CD8-positive, alpha-beta memory T cell (primary cell): ENCODE measurements around the gene PICK1. TPM values are rescaled to one million over a fixed set of nuclear protein-coding genes. Genes with fewer than 3 reads are reported as not detected.

Experiments
- CTCF ChIA-PET: fragments of 350-600 bp; sonication (Branson Sonifier 250); formaldehyde crosslinking; loops from one replicate; lab custom pipeline; 2021; ENCODE audit warnings: antibody characterized with exemption; lab: Charles Lee
- POLR2A ChIA-PET: fragments of 350-600 bp; sonication (Branson Sonifier 250); formaldehyde crosslinking; loops from one replicate; lab custom pipeline; 2021; ENCODE audit warnings: antibody characterized with exemption; lab: Charles Lee
- DNase-seq, 5 donors: peaks; one replicate each; pipeline versions ENCODE4 v3.0.0 to v3.0.0-alpha.2; 2020 to 2022; ENCODE audit warnings: mixed read lengths in 1 of 5
- H3K27ac ChIP-seq: one replicate; pipeline ENCODE4 v1.7.0; 2013; ENCODE audit warnings: low read depth, mild to moderate bottlenecking, low read length, moderate library complexity
- H3K27me3 ChIP-seq: 2 replicates; pipeline ENCODE4 v1.7.0; 2013; ENCODE audit warnings: low read length, mild to moderate bottlenecking; ENCODE audit not compliant: insufficient read depth, poor library complexity, severe bottlenecking
- H3K36me3 ChIP-seq: 2 replicates; pipeline ENCODE4 v1.7.0; 2013; ENCODE audit warnings: mild to moderate bottlenecking, low read length, moderate library complexity; ENCODE audit not compliant: insufficient read depth
- H3K4me1 ChIP-seq: 2 replicates; pipeline ENCODE4 v1.7.0; 2013; ENCODE audit warnings: mild to moderate bottlenecking, low read length, moderate library complexity; ENCODE audit not compliant: insufficient read depth
- H3K4me3 ChIP-seq: 2 replicates; pipeline ENCODE4 v1.7.0; 2013; ENCODE audit warnings: mild to moderate bottlenecking, low read length
- H3K9me3 ChIP-seq: 2 replicates; pipeline ENCODE4 v1.7.0; 2013; ENCODE audit warnings: mild to moderate bottlenecking, low read length
- H3K27ac Mint-ChIP-seq, 8 donors: one replicate each; pipeline ENCODE4 v1.8.0; 2020 to 2021; ENCODE audit warnings: mixed read lengths in 8 of 8, mild to moderate bottlenecking in 6 of 8, inconsistent platforms in 3 of 8, moderate library complexity in 3 of 8
- H3K27me3 Mint-ChIP-seq, 2 donors: one replicate each; pipeline ENCODE4 v1.8.0; 2020 to 2021; ENCODE audit warnings: mixed read lengths in 2 of 2, mild to moderate bottlenecking in 1 of 2, moderate library complexity in 1 of 2
- H3K36me3 Mint-ChIP-seq, 3 donors: one replicate each; pipeline ENCODE4 v1.8.0; 2020 to 2021; ENCODE audit warnings: mixed read lengths in 3 of 3, inconsistent platforms in 1 of 3, mild to moderate bottlenecking in 1 of 3
- H3K4me1 Mint-ChIP-seq, 3 donors: one replicate each; pipeline ENCODE4 v1.8.0; 2020 to 2021; ENCODE audit warnings: mixed read lengths in 3 of 3, inconsistent platforms in 1 of 3, mild to moderate bottlenecking in 1 of 3
- H3K4me3 Mint-ChIP-seq, 7 donors: one replicate each; pipeline ENCODE4 v1.8.0; 2020 to 2021; ENCODE audit warnings: mixed read lengths in 7 of 7, mild to moderate bottlenecking in 6 of 7, moderate library complexity in 4 of 7, inconsistent platforms in 2 of 7
- H3K9me3 Mint-ChIP-seq, 5 donors: one replicate each; pipeline ENCODE4 v1.8.0; 2020 to 2022; ENCODE audit warnings: mixed read lengths in 5 of 5, mild to moderate bottlenecking in 3 of 5, moderate library complexity in 2 of 5, inconsistent platforms in 1 of 5
- polyA plus RNA-seq: library from polyadenylated mRNA; unstranded; fragments of 300-500 nt; fragmentation: Illumina TruSeq; gene quantifications from one replicate; pipeline ENCODE4 v1.2.3, GENCODE V29; 2021
- total RNA-seq, 2 experiments: library from RNA; stranded (reverse); gene quantifications; one replicate each; pipeline ENCODE4 v1.2.3, GENCODE V29; 2021

The PICK1 gene
- total and polyA plus RNA-seq, 3 experiments from 2014 or later: 9.4 to 22.5 (median 21.0) TPM

DNA sequence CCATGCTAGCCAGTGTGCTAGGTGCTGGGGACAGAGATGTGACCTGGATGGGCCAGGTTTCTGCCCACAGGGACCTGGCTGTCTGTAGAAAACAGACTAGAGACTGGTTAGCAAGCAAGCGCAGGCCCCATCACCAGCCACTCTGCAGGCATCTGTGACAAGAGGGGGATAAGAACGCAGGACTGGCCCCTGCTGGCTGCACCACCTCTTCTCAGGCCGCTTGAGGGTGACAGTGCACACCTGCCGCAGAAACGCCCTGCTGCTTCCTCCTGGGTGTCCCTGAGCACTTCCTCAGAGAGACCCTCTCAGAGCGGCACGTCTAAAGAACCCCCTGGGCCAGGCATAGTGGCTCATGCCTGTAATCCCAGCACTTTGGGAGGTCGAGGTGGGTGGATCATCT is 5.9 kb upstream of the PICK1 start:
- Histone ChIP-seq H3K36me3 (no peaks in the 10 kb centered on the region), H3K27ac (no peak overlapping the region), H3K4me3 (no peak overlapping the region), H3K27me3 (no peaks in the 10 kb centered on the region), H3K4me1 (peaks cover 3% of the 10 kb centered on the region), H3K9me3 (no peaks in the 10 kb centered on the region)
- H3K4me3 Mint-ChIP-seq: no peak overlapping the region
- ChIA-PET POLR2A (no interaction called here), CTCF (interaction anchor here (1.2 to 2.4 kb wide), 9 partner anchors 13 to 299 kb away, joined by 4 to 20 read pairs (median 8); no protein-coding TSS in a partner anchor)
- no peaks in the 10 kb centered on the region for H3K9me3 Mint-ChIP-seq
- peaks cover 3 to 12% of the 10 kb centered on the region in 2 donors for H3K27me3 Mint-ChIP-seq
- H3K27ac Mint-ChIP-seq: no peak overlapping the region
- no peaks in the 10 kb centered on the region for H3K36me3 Mint-ChIP-seq
- peaks cover 3 to 5% (median 4%) of the 10 kb centered on the region in 3 donors for H3K4me1 Mint-ChIP-seq
- DNase-seq: no peak

DNA sequence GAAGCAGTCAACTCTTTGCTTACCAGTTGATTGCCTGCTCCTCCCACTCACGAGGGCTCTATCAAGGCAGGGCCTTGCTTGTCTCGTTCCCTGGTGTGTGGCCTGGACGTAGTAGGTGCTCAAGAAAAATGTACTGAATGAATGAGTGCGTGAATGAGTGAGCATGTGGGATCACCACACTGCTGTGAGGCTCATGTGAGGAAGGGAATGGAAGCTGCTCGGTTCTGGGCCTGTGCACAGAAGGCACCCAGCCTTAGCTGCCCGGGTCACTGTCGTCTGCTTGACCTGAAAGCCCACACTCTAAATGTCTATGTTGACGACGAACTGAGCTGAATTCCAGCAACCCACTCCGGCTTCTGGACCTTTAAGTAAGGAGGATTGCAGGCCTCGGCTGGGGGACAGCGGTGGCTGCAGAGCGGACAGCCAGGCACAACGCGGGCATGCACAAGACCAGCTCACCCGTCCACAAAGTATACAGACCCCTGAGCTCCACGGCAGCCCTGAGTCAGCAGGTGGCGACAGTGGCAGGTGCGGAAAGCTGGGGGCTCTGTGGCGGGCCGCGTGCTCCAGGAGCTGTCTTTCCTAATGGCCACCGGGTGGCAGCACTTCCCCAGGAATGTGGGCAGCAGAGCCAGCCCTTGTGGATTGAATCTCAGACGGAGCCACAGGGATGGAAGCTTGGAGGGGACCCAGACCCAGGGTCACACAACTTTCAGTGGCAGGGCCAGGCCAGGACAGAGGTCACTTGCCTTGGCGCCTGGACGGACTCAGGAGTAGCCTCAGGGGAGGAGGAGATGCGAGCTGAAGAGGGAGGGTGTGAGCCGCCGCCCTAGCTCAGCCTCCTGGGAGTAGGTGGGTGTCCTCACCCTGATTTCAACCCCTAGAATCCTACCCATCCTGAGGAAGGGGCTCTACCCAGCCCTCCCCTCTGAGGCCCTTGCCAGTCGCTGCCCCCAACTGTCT is 5.0 kb upstream of the PICK1 start:
- Histone ChIP-seq H3K36me3 (no peaks in the 10 kb centered on the region), H3K4me3 (no peak overlapping the region), H3K27me3 (no peaks in the 10 kb centered on the region), H3K27ac (no peak overlapping the region), H3K4me1 (peaks cover 10% of the 10 kb centered on the region), H3K9me3 (no peaks in the 10 kb centered on the region)
- CTCF ChIA-PET: interaction anchor here (0.6 to 2.4 kb wide), 48 partner anchors 9 to 552 kb away, joined by 3 to 20 read pairs (median 4); no protein-coding TSS in a partner anchor
- peak; percentile 66 to 86 (median 72) for DNase-seq
- H3K4me3 Mint-ChIP-seq: peak overlapping the region in 1 of 7 donors; percentile 77
- peak overlapping the region in 2 of 8 donors; percentile 58 to 80 for H3K27ac Mint-ChIP-seq
- POLR2A ChIA-PET: interaction anchor here (0.6 to 0.9 kb wide), 2 partner anchors 99 to 302 kb away, joined by 3 read pairs; no protein-coding TSS in a partner anchor
- peaks cover 10 to 14% (median 12%) of the 10 kb centered on the region in 3 donors for H3K4me1 Mint-ChIP-seq
- no peaks in the 10 kb centered on the region for H3K9me3 Mint-ChIP-seq
- peaks cover 0 to 3% (median 0%) of the 10 kb centered on the region in 3 donors for H3K36me3 Mint-ChIP-seq
- peaks cover 3 to 7% of the 10 kb centered on the region in 2 donors for H3K27me3 Mint-ChIP-seq

DNA sequence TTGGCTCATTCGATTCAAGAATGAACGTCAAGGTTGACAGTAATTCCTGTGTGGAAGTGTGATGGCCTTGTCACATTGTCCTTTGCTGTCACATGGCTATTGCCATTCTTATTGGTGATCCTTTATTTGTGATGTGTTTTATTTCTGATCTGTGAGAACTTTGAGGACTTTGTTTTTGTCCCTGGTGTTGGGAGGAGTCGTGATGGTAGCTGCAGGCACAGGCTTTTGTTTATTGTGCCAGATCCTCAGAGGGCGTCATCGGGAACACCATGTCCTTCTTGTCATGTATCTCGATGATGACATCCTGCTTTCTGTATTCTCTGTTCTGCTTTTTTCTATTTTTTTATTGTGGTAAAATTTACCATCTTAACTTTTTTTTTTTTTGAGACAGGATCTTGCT is 5.6 kb downstream of the PICK1 start:
- no peak for DNase-seq
- Mint-ChIP-seq H3K27me3 (no peaks in the 10 kb centered on the region), H3K36me3 (peaks cover 12 to 69% (median 14%) of the 10 kb centered on the region in 3 donors), H3K9me3 (no peaks in the 10 kb centered on the region), H3K4me3 (no peak overlapping the region), H3K27ac (peak overlapping the region in 4 of 8 donors; percentile 19 to 67 (median 38)), H3K4me1 (peaks cover 7 to 16% (median 11%) of the 10 kb centered on the region in 3 donors)
- Histone ChIP-seq H3K36me3 (no peaks in the 10 kb centered on the region), H3K4me3 (no peak overlapping the region), H3K27me3 (no peaks in the 10 kb centered on the region), H3K27ac (no peak overlapping the region), H3K4me1 (peaks cover 5% of the 10 kb centered on the region), H3K9me3 (no peaks in the 10 kb centered on the region)
- ChIA-PET CTCF (interaction anchor here (4.1 kb wide), 1 partner anchor 10 kb away, joined by 18 read pairs; no protein-coding TSS in a partner anchor), POLR2A (no interaction called here)

DNA sequence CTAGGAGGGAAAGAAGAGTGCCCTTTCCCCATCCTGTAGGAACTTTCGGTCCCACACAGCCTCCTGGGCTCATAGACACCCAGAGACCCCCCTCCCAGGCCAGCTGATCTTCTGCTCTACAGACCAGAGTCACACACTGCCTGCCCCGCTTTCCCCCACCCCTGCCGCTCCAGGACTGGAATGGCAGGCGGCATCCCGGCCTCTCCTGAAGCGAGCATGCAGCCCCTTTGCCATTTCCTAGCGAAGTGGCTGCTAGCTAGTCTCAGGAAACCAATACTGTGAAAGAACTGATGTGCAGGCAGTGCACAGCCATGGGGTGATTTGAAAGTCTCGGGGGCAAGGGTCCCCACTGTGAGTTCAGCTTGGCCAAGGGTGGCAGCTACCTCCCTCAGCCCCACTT is 8.3 kb downstream of the PICK1 start:
- Mint-ChIP-seq H3K27me3 (no peaks in the 10 kb centered on the region), H3K9me3 (no peaks in the 10 kb centered on the region), H3K4me3 (no peak overlapping the region), H3K36me3 (peaks cover 15 to 71% (median 17%) of the 10 kb centered on the region in 3 donors), H3K4me1 (peaks cover 0 to 9% (median 5%) of the 10 kb centered on the region in 3 donors), H3K27ac (peak overlapping the region in 1 of 8 donors; percentile 15)
- no peaks in the 10 kb centered on the region for H3K9me3 ChIP-seq
- H3K4me3 ChIP-seq: no peak overlapping the region
- H3K27me3 ChIP-seq: no peaks in the 10 kb centered on the region
- CTCF ChIA-PET: interaction anchor here (4.1 kb wide), 1 partner anchor 13 kb away, joined by 18 read pairs; no protein-coding TSS in a partner anchor
- no peak for DNase-seq
- H3K4me1 ChIP-seq: no peaks in the 10 kb centered on the region
- no peak overlapping the region for H3K27ac ChIP-seq
- H3K36me3 ChIP-seq: peaks cover 6% of the 10 kb centered on the region
- POLR2A ChIA-PET: no interaction called here

DNA sequence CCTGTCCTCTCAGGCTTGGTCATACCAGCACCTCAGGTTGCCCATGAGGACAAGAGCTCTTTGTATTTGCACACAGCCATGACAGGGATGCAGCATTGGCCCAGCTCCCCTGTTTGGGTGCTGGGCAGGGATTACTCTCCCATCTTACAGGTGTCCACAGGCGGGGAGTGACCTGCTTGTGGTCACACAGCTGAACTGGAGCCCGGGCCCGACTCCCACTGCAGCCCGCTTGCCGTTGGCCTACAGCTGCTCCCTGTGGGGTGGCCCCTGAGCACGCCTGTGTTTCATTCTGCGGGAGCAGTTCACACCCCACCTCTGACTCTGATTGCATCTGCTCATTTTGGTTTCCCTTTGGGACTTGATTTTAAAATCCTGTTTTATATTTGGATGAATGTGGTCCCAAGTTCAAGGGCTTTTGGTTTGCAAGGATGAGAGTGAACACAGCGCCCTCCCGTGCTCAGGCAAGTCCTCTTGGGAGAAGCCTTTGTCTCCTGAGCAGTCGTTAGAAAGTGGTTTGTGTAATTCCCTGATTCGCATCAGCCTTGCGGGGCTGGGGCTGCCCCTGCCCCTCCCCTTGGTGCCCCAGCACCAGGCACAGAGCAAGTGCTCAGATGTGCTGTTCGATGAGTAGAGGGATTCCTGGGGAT is 9.3 kb downstream of the PICK1 start:
- no peak overlapping the region for H3K4me3 ChIP-seq
- H3K9me3 ChIP-seq: no peaks in the 10 kb centered on the region
- no peaks in the 10 kb centered on the region for H3K9me3 Mint-ChIP-seq
- POLR2A ChIA-PET: no interaction called here
- no peak overlapping the region for H3K27ac ChIP-seq
- peak overlapping the region in 1 of 8 donors; percentile 55 for H3K27ac Mint-ChIP-seq
- CTCF ChIA-PET: interaction anchor here (4.1 kb wide), 1 partner anchor 14 kb away, joined by 18 read pairs; no protein-coding TSS in a partner anchor
- H3K4me3 Mint-ChIP-seq: no peak overlapping the region
- H3K36me3 Mint-ChIP-seq: peaks cover 15 to 78% (median 17%) of the 10 kb centered on the region in 3 donors
- no peaks in the 10 kb centered on the region for H3K27me3 Mint-ChIP-seq
- H3K27me3 ChIP-seq: no peaks in the 10 kb centered on the region
- peaks cover 0 to 9% (median 5%) of the 10 kb centered on the region in 3 donors for H3K4me1 Mint-ChIP-seq
- H3K36me3 ChIP-seq: peaks cover 6% of the 10 kb centered on the region
- DNase-seq: no peak
- no peaks in the 10 kb centered on the region for H3K4me1 ChIP-seq

DNA sequence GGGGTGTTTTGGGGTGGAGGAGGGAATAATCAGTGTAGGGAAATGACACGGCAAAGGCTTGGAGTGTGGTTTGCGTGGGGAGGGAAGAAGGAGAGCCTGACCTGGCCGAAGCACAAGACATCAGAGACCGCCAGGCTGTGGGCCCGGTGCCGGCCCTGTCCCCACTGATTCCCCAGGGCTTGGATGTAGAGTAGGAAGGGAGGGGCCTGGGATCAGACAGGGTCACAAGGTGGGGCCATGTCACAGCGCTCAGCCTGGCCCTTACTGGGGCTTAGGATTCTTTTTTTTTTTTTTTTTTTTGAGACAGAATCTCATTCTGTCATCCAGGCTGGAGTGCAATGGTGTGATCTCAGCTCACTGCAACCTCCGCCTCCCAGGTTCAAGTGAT is 9.8 kb downstream of the PICK1 start:
- no peak for DNase-seq
- Histone ChIP-seq H3K27ac (no peak overlapping the region), H3K4me3 (no peak overlapping the region), H3K4me1 (no peaks in the 10 kb centered on the region), H3K9me3 (no peaks in the 10 kb centered on the region), H3K27me3 (no peaks in the 10 kb centered on the region), H3K36me3 (peaks cover 6% of the 10 kb centered on the region)
- Mint-ChIP-seq H3K9me3 (no peaks in the 10 kb centered on the region), H3K4me1 (peaks cover 0 to 5% (median 3%) of the 10 kb centered on the region in 3 donors), H3K27me3 (no peaks in the 10 kb centered on the region), H3K27ac (no peak overlapping the region), H3K36me3 (peaks cover 13 to 76% (median 17%) of the 10 kb centered on the region in 3 donors), H3K4me3 (no peak overlapping the region)
- CTCF ChIA-PET: no interaction called here
- POLR2A ChIA-PET: no interaction called here

DNA sequence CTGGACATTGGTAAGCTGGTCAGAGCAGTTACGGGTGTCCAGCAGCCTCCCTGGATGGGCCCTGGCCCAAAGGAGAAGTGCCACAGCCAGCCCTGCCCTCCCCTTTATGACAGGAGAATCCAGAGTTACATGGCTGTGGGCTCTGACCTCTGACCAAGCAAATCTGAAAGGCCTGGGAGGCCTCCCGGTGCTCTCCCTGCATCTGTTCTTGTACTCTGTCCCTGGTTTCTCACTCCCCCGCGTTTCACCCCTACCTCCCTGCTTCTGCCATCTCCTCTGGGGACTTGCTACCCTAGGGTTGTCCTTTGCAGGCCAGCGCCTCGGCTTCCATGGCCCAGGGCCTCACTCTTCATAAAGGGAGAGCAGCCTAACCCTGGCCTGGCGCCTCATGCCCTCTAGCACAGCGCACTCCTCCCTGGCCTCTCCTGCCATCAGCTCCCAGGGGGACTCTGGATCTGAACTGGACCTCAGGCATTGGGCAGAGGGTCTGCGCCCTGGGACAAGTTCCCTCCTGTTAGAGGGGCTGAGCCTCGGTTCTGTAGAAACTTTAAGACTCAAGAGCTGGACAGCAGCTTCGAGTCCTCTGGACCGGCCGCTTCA is 10.7 kb downstream of the PICK1 start:
- Histone ChIP-seq H3K9me3 (no peaks in the 10 kb centered on the region), H3K36me3 (peaks cover 10% of the 10 kb centered on the region), H3K4me3 (no peak overlapping the region), H3K27me3 (no peaks in the 10 kb centered on the region), H3K4me1 (no peaks in the 10 kb centered on the region), H3K27ac (no peak overlapping the region)
- Mint-ChIP-seq H3K4me3 (no peak overlapping the region), H3K27me3 (no peaks in the 10 kb centered on the region), H3K36me3 (peaks cover 11 to 81% (median 14%) of the 10 kb centered on the region in 3 donors), H3K27ac (peak overlapping the region in 1 of 8 donors; percentile 85), H3K9me3 (no peaks in the 10 kb centered on the region), H3K4me1 (peaks cover 0 to under 1% (median 0%) of the 10 kb centered on the region in 3 donors)
- ChIA-PET POLR2A (no interaction called here), CTCF (interaction anchor here (2.9 kb wide), 1 partner anchor 15 kb away, joined by 13 read pairs; no protein-coding TSS in a partner anchor)
- no peak for DNase-seq
